ENCODE data around the gene CYSRT1. TPM values are rescaled to one million over a fixed set of nuclear protein-coding genes. Genes with fewer than 3 reads are reported as not detected.

The CYSRT1 gene
- total RNA-seq, 6 experiments from 2014 or later, result 0.20 to 1.2 (median 0.31) TPM; not detected in 1

GRCh38 chr9:137265496-137266161 is 40.7 kb downstream of the CYSRT1 start:
- DNase-seq, result peak in 1 of 3 donors; percentile 45
- Histone ChIP-seq H3K9me3 (no peaks in the 10 kb centered on the region), H3K4me3 (no peak overlapping the region), H3K27ac (no peak overlapping the region), H3K4me1 (peaks cover 0 to 23% (median 12%) of the 10 kb centered on the region in 4 donors), H3K27me3 (no peaks in the 10 kb centered on the region), H3K36me3 (peaks cover 0 to 13% (median 2%) of the 10 kb centered on the region in 4 donors)
- no peak for ATAC-seq
- intact Hi-C loops (cut with DNase I), result no loop called here
- 84% methylated on average over 7 of the region's 29 CpGs for WGBS (ENCODE audit: insufficient coverage, low coverage, low lambda C conversion rate, missing lambda C conversion rate)
- TF ChIP-seq POLR2A (IDR thresholded peaks at IDR 0.05), result no peak
- TF ChIP-seq, protein P1, sequence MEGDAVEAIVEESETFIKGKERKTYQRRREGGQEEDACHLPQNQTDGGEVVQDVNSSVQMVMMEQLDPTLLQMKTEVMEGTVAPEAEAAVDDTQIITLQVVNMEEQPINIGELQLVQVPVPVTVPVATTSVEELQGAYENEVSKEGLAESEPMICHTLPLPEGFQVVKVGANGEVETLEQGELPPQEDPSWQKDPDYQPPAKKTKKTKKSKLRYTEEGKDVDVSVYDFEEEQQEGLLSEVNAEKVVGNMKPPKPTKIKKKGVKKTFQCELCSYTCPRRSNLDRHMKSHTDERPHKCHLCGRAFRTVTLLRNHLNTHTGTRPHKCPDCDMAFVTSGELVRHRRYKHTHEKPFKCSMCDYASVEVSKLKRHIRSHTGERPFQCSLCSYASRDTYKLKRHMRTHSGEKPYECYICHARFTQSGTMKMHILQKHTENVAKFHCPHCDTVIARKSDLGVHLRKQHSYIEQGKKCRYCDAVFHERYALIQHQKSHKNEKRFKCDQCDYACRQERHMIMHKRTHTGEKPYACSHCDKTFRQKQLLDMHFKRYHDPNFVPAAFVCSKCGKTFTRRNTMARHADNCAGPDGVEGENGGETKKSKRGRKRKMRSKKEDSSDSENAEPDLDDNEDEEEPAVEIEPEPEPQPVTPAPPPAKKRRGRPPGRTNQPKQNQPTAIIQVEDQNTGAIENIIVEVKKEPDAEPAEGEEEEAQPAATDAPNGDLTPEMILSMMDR (IDR thresholded peaks at IDR 0.05), result no peak

- no peak for TF ChIP-seq POLR2A (IDR thresholded peaks at IDR 0.05)
- no peaks in the 10 kb centered on the region for H3K9me3 ChIP-seq
- H3K27ac ChIP-seq, result no peak overlapping the region
- peaks cover 0 to 23% (median 12%) of the 10 kb centered on the region in 4 donors for H3K4me1 ChIP-seq
- H3K36me3 ChIP-seq, result peaks cover 0 to 13% (median 2%) of the 10 kb centered on the region in 4 donors
- DNase-seq, result peak in 2 of 3 donors; percentile 26 to 49
- WGBS (ENCODE audit: insufficient coverage, low coverage, low lambda C conversion rate, missing lambda C conversion rate), result 100% methylated on average over 1 of the region's 15 CpGs
- intact Hi-C loops (cut with DNase I), result no loop called here
- H3K4me3 ChIP-seq, result no peak overlapping the region
- H3K27me3 ChIP-seq, result no peaks in the 10 kb centered on the region
- ATAC-seq, result no peak
These were observed 41.2 kb downstream of the CYSRT1 start for GRCh38 chr9:137266162-137266527.

- peaks cover 0 to 13% (median 2%) of the 10 kb centered on the region in 4 donors for H3K36me3 ChIP-seq
- no peak overlapping the region for H3K4me3 ChIP-seq
- H3K4me1 ChIP-seq, result peaks cover 0 to 23% (median 12%) of the 10 kb centered on the region in 4 donors
- TF ChIP-seq POLR2A (IDR thresholded peaks at IDR 0.05), result no peak
- TF ChIP-seq, protein P1 (IDR thresholded peaks at IDR 0.05), result no peak
- no peak overlapping the region for H3K27ac ChIP-seq
- intact Hi-C loops (cut with DNase I), result no loop called here
- WGBS (ENCODE audit: insufficient coverage, low coverage, low lambda C conversion rate, missing lambda C conversion rate), result 33% methylated on average over 3 of the region's 34 CpGs
- no peaks in the 10 kb centered on the region for H3K27me3 ChIP-seq
- peak in 1 of 3 donors; percentile 45 for DNase-seq
- no peaks in the 10 kb centered on the region for H3K9me3 ChIP-seq
- no peak for ATAC-seq
These were observed 41.8 kb downstream of the CYSRT1 start for GRCh38 chr9:137266585-137267453.

DNA sequence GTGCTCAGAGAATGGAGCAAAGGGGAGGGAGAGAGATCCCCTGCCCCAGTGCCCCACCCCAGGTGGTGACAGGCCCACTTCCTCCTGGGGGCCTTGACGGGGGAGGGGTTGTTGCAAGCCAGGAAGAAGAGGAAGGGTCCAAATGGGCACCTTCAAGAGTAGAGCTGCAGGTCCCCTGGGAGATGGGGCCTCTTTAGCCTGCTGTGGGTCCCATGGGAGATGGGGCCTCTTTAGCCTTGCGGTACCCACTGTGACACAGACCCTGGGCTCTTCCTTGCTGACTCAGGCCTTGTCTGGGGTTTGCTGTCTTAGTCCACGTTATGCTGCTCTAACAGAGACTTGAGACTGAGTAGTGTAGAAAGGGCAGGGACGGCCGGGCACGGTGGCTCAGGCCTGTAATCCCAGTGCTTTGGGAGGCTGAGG is 43.0 kb downstream of the CYSRT1 start:
- H3K4me3 ChIP-seq, result peak overlapping the region in 1 of 3 donors; percentile 28
- H3K27me3 ChIP-seq, result no peaks in the 10 kb centered on the region
- H3K36me3 ChIP-seq, result peaks cover 0 to 21% (median 2%) of the 10 kb centered on the region in 4 donors
- no peaks in the 10 kb centered on the region for H3K9me3 ChIP-seq
- no peak for ATAC-seq
- peaks cover 0 to 23% (median 12%) of the 10 kb centered on the region in 4 donors for H3K4me1 ChIP-seq
- WGBS (ENCODE audit: insufficient coverage, low coverage, low lambda C conversion rate, missing lambda C conversion rate), result 81% methylated on average over 6 of the region's 6 CpGs
- DNase-seq, result no peak
- intact Hi-C loops (cut with DNase I), result no loop called here
- no peak overlapping the region for H3K27ac ChIP-seq
- TF ChIP-seq, protein P1 (IDR thresholded peaks at IDR 0.05), result no peak
- TF ChIP-seq POLR2A (IDR thresholded peaks at IDR 0.05), result no peak
